HT-29 (cell line): ENCODE results near the gene HYDIN. TPM values are rescaled to one million over a fixed set of nuclear protein-coding genes. Genes with fewer than 3 reads are reported as not detected.
A peak's percentile ranks its signal among the peaks of the same experiment; 100 is the strongest.

Experiments
- DNase-seq: peaks from one replicate; pipeline ENCODE4 v3.0.0-alpha.2; 2015; ENCODE audit warnings: low spot score
- total RNA-seq: library from RNA; depleted of rRNA; stranded (reverse); fragments of >200 nt; shearing (Covaris generic); gene quantifications from 2 replicates; pipeline ENCODE4 v1.2.3, GENCODE V29; 2014

The HYDIN gene
- total RNA-seq, 1 experiment from 2014 or later, result 0.46 TPM

DNA sequence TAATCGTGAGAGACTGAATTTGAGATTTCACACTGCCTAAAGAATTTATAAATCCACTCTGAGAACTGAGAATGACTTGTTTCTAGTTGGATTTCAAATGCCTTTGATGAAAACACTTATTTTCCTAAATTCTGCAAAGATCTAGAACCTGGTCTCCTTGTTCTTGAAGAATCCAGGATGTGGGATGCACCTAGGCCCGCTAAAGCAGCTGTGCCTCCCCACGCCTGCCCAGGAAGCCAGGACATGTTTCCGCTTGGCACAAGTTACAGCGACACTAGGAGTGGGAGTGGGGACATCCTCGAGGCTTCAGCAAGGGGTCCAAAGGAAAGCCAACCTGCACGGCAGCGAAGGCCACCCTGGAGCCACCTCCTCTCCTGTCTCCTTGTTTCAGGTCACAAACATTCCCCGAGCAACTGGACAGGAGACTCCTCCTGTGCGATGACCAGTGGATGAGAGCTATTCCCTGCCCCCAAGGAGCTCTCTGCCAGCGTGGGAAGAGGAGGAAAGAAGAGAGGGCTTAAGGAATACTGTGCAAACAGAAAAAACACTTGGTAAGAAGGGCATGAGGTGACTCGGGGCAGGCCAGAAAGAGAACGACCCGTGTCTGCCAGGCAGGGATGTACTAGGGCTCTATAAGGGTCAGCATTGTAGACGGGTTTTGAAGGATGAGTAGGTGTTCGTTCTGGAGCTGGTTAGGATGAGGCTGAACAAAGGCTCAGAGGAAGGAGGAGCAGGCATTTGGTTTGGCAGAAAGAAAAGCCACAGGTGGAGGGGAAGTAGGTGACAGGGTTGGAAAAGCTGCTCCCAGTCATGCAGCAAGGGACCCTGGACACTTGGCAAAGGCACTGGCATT is 440.7 kb downstream of the HYDIN start:
- DNase-seq, result no peak

GRCh38 chr16:70788668-70789594 is 441.6 kb downstream of the HYDIN start:
- DNase-seq, result no peak

DNA sequence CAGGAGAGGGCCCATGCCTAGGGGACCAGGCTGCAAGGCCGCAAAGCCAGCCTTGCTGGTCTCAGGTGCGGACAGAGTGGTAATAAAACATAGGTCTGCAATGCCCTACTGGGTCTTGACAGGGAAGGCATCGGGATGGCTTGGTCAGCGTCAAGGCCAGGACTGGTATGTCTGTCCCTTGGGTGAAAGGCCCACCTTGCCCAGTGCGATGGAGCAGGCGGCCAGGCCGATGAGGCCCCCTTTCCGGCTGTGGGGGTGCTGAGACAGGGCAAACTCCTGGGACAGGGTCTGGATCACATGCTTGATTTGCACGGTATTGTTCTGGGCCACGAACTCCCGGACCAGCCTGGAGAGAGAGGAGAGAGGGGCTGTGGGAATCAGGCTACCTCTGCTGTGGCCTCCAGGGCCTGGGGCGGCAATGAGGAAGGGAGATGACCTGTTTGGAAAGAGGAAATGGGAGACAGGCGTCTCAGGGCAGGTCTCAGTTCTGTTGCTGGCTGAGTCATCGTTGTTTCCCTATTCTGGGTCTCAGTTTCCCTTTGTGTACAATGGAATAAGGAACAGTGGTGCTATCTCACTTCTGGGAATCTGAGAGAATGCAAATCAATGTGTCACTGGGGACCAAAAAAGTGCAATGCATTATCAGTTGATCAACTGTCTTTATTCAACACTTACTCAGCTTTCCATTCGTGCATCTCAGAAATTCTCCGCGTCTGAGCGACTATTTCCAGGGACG is 444.3 kb downstream of the HYDIN start:
- DNase-seq, result no peak

- no peak for DNase-seq
These were observed 445.6 kb downstream of the HYDIN start for GRCh38 chr16:70784692-70785555.

DNA sequence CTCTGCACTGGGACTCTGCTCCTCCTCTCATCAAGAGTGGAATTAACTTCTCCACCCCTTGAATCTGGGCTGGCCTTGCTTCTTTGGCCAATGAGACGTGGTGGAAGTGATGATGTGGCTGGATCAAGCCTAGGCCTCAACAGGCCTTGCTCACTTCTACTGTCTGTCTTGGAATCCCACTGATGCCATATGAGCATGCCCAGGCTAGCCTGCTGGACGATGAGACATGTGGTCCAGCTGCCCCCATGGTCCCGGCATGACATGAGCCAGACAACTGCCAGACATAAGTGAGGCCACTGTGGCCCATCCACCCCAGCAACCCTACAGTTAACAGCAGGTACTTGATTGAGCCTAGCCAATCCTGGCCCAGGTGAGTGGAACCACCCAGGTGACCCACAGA is 448.3 kb downstream of the HYDIN start:
- no peak for DNase-seq

DNA sequence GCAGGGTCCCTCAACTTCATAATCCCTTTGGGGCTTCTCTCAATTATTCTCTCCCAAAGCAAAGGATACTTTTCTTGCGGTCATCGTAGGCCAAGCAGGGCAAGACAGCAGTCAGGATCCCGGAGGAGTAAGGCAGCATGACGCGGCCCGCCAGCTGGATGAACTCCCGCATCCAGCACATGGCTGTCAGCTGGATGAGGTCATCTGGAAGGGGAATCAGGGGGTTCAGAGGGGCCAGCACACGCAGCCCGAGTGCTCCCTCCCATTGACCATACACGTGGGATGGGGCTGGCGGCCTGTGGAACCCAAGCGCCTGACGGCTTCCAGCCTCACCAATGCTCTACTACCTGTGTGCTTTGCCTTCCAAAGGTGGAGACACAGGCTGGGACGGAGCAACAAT is 448.7 kb downstream of the HYDIN start:
- no peak for DNase-seq

GRCh38 chr16:70780546-70780945 is 450.0 kb downstream of the HYDIN start:
- DNase-seq, result no peak

DNA sequence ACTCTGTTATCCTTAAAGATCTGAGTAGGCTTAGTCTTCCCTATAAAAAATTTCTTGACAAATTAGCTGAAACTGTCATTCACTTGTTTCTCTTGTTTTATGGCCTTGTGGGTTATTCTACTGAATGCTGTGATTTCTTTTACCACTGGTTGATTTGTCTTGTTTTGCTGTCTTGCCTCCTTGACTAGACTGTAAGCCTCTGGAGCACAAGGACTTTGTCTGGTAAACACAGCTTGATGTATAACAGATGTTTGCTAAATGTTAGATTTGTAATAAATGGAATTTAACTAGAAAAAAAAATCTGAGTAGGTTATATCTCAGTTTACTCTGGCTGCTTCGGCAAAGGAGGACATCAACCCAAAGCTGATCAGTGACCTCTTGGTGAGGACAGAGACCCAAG is 451.2 kb downstream of the HYDIN start:
- DNase-seq, result no peak

DNA sequence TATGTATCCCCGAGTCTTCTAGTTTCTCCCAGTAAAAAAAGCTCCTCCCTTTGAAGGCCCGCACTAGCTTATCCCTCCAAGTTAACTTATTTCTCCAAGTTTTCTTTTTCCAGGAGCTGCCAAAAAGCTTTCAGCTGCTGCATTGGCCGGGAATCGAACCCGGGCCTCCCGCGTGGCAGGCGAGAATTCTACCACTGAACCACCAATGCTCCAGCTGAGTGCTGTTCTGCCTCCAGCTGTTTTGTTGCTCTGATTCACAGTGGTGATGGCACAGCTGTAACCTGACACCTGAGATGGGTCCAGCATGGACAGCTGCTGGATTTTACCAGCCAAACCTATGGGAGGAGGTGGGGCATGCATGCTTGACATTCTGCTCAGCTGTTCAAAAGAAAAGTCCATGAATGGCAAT is 451.6 kb downstream of the HYDIN start:
- peak; percentile 29 for DNase-seq

DNA sequence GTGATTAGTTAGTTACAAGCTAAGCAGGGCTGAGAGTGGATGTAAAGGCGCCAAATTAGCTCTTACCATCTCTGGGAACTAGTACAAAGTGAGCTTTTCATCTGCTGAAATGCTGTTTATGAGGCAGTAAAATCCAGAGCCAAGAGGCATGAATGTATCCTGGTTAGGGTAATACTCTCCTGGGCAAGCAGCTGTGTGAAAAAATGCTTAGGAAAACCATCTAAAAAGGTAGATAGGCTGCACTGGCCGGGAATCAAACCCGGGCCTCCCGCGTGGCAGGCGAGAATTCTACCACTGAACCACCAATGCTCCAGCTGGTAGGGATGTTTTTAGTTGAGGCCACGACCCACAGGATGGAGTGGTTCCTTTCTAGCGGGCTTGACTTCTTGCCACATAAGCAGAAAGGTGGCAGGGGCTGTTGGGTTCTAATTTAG is 452.5 kb downstream of the HYDIN start:
- no peak for DNase-seq

- no peak for DNase-seq
These were observed 453.0 kb downstream of the HYDIN start for GRCh38 chr16:70777496-70777895.

GRCh38 chr16:70775399-70775798 is 455.1 kb downstream of the HYDIN start:
- DNase-seq, result no peak

GRCh38 chr16:70774261-70774660 is 456.3 kb downstream of the HYDIN start:
- DNase-seq, result no peak

- DNase-seq, result no peak
These were observed 458.0 kb downstream of the HYDIN start for GRCh38 chr16:70772493-70772892.

- peak; percentile 88 for DNase-seq
These were observed 459.6 kb downstream of the HYDIN start for GRCh38 chr16:70770626-70771552.

DNA sequence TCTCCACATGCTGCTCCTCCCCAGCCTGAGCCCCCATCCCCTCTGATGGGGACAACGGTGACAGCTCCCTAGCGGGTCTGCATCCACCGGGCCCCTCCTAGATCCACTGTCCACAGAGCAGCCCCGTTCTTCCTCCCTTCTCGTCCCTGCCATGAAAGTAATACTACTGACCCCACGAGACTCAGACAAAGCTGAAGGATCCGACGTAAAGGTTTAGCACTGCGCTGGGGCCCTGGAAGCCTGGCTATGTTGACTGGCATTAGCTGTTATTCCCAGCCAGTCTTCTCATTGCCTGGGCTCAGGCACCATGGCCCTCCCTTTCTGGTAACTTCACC is 460.3 kb downstream of the HYDIN start:
- no peak for DNase-seq

- no peak for DNase-seq
These were observed 460.8 kb downstream of the HYDIN start for GRCh38 chr16:70769761-70770160.

DNA sequence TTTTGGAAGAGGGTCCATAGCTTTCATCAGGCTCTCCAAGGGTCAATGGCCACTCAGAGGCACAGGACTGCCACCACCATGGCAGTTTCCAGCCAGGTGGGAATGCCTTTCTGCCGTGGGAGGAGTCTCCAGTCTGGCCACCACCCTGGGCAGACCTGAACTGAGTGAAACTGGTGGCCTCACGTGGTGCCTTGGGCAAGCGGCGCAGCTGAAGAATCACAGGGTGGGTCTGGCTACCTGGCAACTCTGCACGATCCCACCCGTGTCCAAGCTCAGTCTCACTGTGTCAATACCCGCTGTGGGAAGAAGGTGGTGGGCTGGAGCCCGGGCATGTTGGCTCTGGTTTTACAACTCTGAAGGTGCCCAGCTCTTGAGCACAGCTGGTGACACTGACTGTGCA is 461.4 kb downstream of the HYDIN start:
- no peak for DNase-seq

DNA sequence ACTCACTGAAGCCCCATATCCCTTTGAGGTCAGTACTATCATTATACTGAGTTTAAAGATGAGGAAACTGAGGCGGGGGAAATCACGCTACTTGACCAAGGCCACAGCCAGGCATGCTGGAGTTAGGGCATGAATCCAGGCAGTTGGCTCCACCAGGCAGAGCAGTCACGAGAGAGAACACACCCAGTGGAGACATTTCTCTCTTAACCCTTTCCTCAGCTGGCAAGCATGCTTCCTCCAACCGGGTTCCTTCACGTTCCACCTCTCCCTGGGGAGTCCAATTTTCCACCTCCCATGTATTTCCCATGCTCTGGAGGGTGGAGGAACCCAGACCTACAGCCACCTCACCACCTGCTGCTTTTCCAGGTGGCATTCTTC is 462.3 kb downstream of the HYDIN start:
- DNase-seq, result no peak
